ENCODE data around the gene LYSET. TPM values are rescaled to one million over a fixed set of nuclear protein-coding genes. Genes with fewer than 3 reads are reported as not detected.

Gene LYSET
- total RNA-seq, 4 donors from 2014 or later, result 6.6 to 11.5 (median 7.1) TPM

DNA sequence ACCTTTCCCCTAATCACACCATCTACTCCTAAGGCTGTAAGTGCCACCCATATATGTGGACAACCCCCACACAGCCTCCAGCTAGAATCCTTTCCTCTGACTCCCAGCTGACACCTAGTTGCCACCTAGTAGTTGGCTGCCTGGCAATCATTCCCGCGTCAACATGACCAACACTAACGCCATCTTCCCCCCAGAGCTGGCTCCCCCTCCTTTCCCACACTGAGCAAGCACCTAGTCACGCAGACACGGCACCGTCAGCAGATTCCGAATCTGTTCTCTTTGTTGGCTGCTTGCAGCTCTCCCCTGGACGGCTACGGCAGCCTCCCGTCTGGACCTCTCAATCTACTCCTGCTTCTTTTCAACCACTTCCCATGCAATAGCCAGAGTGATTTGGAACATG lies 49.7 kb downstream of the LYSET start:
- TF ChIP-seq CTCF (IDR thresholded peaks at IDR 0.05) (no peak), POLR2A (IDR thresholded peaks at IDR 0.05) (no peak), EP300 (IDR thresholded peaks at IDR 0.05) (no peak), POLR2AphosphoS5 (IDR thresholded peaks at IDR 0.05) (no peak)
- H3K27ac ChIP-seq, result no peak overlapping the region
- no peaks in the 10 kb centered on the region for H3K27me3 ChIP-seq
- WGBS, result 50% methylated on average over 10 of the region's 10 CpGs
- H3K9me3 ChIP-seq, result no peaks in the 10 kb centered on the region
- H3K4me3 ChIP-seq, result no peak overlapping the region
- no peak for DNase-seq (ENCODE audit: low spot score in 2 of 2)
- peaks cover 7% of the 10 kb centered on the region for H3K4me1 ChIP-seq
- H3K36me3 ChIP-seq, result no peaks in the 10 kb centered on the region

Other genes with a start within 250 kb of the LYSET start
- 10 to 100 TPM; 29.9 to 33.6 (median 32.2) TPM for gene ITPK1, start 69.4 kb upstream of the LYSET start, total RNA-seq
- 10 to 100 TPM; 18.2 to 33.9 (median 24.1) TPM for gene MOAP1, start 420 bp upstream of the LYSET start, total RNA-seq
- gene GON7, start 21.7 kb downstream of the LYSET start, total RNA-seq, result 10 to 100 TPM in 1 of 4 donors, 1 to 10 TPM in 3; 5.6 to 11.3 (median 7.4) TPM
- gene UBR7, start 21.9 kb downstream of the LYSET start, total RNA-seq, result 10 to 100 TPM; 20.6 to 38.2 (median 34.1) TPM
- 10 to 100 TPM; 18.8 to 27.0 (median 23.6) TPM for gene BTBD7, start 147.7 kb downstream of the LYSET start, total RNA-seq
- gene COX8C, start 161.9 kb downstream of the LYSET start, total RNA-seq, result not detected
- gene UNC79, start 245.6 kb downstream of the LYSET start, total RNA-seq, result under 1 TPM in 1 of 4 donors, not detected in 3; 0.30 TPM